NCI-H748 treated with DMSO at 0.1 percent for 48 hours (cell line): ENCODE measurements around the gene SCFD2.
"Not testable (repeated sequence)": the region's sequence is repeated elsewhere in the genome, so short reads cannot be mapped to it uniquely, and the experiment has no call there.

Experiments used
- DNase-seq: peaks from one replicate; lab custom pipeline; 2025; lab: John Stamatoyannopoulos, UW

SCFD2 gene

GRCh38 chr4:53340145-53340544 is 25.7 kb downstream of the SCFD2 start:
- not testable (repeated sequence) for DNase-seq

- DNase-seq = not testable (repeated sequence)
Measured at GRCh38 chr4:53334916-53335315, 30.9 kb downstream of the SCFD2 start.

DNA sequence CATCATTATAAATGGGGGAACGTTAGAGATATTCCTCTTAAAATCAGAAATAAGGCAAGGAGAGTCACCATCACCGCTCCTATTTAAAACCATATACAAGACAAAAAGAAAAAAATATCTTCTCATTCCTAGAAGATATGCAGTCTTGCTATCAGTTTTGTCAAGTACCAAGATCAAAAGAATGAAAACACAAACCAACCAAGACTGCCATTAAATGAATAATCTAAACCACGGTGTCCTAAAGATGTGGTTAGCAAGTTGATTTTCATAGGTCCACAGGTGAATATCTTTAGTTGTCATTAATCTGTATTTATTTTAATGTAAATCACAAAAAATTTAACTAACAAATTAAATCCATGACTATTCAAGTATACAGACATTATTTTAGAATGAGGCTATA is 39.3 kb downstream of the SCFD2 start:
- DNase-seq = no peak

DNA sequence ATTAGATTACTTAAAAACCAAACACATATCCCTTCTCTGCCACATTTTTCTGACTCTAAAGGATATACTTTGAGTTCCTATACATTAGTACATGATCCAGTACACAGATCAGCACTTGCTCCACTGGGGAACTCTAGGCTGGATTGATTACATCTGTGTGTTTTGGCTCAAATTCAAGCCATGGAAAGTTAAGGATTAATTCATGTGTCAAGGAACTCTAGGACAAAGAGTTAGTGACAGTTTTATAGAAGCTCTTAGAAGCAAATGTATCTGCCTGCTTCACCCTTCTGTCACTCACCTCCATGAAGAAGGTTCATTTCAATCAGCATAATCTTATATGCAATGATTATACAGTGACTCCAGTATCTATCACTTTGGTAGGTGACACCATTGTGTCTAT is 43.2 kb downstream of the SCFD2 start:
- DNase-seq = no peak

- no peak for DNase-seq
Measured at GRCh38 chr4:53321984-53322289, 43.9 kb downstream of the SCFD2 start.

DNA sequence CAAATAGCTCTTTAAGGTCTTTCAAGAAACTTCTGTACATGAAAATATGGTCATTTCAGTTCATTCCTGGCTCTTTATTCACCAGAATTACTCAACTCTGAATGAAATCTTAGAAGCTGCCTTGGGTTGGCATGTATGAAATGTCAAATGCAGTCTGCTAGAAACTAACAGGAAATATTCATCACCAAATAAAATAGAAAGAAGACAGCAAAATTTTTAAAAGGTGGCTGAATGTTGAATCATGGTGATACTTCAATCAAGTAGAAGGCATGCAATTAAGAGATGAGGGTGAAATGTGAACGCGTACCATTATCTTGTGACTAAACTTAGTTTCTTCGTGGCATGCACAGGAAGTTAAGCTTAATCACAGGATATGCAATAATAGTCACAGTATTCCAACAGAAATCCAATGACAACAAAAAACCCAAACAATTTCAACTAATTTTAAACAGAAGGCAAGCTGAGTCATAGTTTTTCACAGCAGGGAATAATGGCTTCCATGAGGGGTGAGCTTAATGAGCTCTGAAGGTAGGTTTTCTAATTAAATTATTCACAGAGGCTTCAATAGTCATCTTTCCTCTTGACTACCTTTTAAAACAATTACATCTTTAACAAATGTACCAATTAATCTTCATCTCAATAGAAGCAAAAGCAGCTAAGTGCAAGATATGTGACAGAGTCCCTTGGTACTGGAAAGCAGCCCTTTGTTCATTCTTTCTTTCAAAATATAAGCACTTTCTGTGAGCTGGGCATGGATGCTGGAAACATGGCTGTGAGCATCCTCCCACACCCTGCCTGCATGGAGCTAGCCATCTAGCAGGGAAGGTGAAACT is 44.5 kb downstream of the SCFD2 start:
- DNase-seq = peak; percentile 11

- DNase-seq = no peak
Measured at GRCh38 chr4:53315300-53315699, 50.6 kb downstream of the SCFD2 start.

DNA sequence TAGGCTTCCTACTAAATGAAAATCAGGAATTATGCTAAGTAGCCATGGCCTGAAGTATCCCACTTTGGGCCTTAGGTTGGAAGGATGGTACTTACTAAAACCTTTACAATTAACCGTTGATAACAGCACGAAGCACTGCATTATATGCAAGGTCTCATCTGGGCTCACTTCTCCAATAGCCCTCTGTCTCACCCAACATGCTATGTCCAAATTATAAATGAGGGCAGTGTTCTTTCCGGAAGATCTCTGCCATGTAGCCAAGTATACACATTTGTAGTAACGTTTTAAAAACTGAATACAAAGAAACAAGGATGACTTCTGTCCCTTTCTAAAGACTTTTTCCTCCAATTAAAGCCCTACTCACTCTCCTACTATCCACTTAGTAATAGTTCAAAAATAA is 51.6 kb downstream of the SCFD2 start:
- DNase-seq = no peak

GRCh38 chr4:53313510-53313909 is 52.4 kb downstream of the SCFD2 start:
- no peak for DNase-seq

- no peak for DNase-seq
Measured at GRCh38 chr4:53309321-53310040, 56.4 kb downstream of the SCFD2 start.

GRCh38 chr4:53307819-53308780 is 57.8 kb downstream of the SCFD2 start:
- DNase-seq = no peak

- DNase-seq = no peak
Measured at GRCh38 chr4:53307210-53307609, 58.7 kb downstream of the SCFD2 start.

DNA sequence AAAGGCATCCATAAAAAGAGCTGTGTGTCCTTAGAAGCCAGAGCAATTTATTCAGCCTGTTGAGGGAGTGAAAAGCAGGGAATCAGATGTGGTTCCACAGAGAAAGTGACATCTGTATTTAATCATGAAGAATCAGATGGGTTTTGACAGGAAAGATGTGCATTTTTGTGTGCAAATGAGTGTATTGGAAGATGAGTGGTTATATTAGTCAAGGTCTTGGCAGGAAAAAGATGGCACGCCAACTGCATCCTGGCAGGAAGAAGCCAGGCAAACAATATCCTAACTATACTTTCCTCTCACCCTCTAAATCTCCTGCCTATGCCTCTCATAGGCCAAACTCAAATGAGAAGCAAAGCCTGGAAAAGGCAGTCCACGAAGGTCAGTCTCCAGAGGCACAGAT is 59.1 kb downstream of the SCFD2 start:
- DNase-seq = no peak

DNA sequence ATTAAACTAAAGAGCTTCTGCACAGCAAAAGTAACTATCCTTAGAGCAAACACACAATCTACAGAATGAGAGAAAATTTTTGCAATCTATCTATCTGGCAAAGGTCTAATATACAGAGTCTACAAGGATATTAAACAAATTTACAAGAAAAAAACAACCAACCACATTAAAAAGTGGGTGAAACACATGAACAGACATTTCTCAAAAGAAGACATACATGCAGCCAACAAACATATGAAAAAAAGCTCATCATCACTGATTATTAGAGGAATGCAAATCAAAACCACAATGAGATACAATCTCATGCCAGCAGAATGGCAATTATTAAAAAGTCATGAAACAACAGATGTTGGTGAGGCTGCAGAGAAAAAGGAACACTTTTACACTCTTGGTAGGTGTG is 73.7 kb downstream of the SCFD2 start:
- DNase-seq = not testable (repeated sequence)

- no peak for DNase-seq
Measured at GRCh38 chr4:53281438-53281837, 84.4 kb downstream of the SCFD2 start.

- DNase-seq = no peak
Measured at GRCh38 chr4:53280846-53281245, 85.0 kb downstream of the SCFD2 start.

GRCh38 chr4:53274609-53275268 is 91.1 kb downstream of the SCFD2 start:
- no peak for DNase-seq

DNA sequence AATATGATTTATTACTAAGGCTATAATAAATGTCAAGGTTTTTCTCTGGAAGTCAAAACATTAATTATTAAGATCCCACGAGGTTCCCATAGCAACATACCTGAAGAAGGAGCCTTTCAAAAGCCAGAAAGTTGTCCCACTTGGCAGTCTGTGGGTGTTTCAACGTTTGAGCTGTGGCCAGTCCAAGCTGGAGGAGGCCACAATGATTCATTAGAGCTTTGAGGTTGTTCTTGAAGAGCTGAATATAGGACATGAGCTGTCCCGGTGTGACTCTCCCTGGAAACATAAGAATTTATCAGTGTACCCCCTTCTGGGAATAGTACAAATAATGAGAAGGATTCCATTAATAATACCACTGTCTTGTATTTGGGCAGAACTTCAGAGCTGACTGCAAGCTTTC is 92.1 kb downstream of the SCFD2 start:
- no peak for DNase-seq

- no peak for DNase-seq
Measured at GRCh38 chr4:53267026-53267425, 98.8 kb downstream of the SCFD2 start.

- DNase-seq = not testable (repeated sequence)
Measured at GRCh38 chr4:53255986-53256385, 109.9 kb downstream of the SCFD2 start.

DNA sequence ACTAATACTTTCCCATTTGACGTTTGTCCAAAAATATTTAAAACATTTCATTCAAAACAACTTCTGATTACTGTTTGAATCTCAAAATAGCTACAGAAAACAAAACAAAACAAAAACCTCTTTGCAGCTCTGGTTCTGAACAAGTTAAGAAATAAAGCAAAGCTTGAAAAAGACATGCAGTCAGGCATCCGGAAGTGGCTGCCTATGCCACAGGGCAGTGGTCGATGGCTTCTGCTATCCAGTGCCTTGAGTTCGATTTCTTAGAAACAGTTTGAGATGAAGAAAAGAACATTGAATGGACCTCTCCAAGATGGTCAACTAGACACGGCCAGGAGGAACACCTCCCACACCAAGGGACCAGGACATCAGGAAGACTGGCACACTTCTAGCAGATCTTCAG is 125.3 kb downstream of the SCFD2 start:
- DNase-seq = no peak

GRCh38 chr4:53238352-53238751 is 127.5 kb downstream of the SCFD2 start:
- not testable (repeated sequence) for DNase-seq
